ENCODE measurements around the gene CBFA2T3. TPM values are rescaled to one million over a fixed set of nuclear protein-coding genes. Genes with fewer than 3 reads are reported as not detected.

Gene CBFA2T3
- total and polyA plus RNA-seq, 2 of the 13 experiments (the other 11 are each of a cell fraction or from before 2014, with no cell fraction given) = 0.05 TPM; not detected in 1

DNA sequence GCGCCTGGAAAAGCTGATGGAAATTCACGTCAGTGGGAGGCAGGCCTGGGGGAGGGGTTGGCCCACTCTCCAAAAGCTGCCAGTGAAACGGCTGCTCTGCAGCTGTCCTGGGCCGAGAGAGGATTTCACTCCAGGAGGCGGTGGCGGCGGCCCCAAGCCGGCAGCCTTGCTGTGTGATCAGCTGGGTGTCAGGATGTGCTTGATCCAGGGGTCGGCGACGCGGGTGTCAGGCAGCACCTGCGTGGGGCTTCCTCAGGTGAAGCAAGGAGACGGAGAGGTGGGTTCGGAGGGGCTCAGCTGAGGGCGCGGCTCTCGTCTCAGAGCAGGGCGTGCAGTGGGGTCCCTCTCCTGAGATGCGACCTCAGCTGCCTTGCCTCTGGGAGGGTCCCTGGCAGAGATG, 7.0 kb downstream of the CBFA2T3 start:
- H4K20me1 ChIP-seq (ENCODE audit: insufficient read depth, low read length) = 0 out of 2 replicates have a peak, but pooled peaks cover 2% of the 10 kb centered on the region
- TF ChIP-seq, protein P1, sequence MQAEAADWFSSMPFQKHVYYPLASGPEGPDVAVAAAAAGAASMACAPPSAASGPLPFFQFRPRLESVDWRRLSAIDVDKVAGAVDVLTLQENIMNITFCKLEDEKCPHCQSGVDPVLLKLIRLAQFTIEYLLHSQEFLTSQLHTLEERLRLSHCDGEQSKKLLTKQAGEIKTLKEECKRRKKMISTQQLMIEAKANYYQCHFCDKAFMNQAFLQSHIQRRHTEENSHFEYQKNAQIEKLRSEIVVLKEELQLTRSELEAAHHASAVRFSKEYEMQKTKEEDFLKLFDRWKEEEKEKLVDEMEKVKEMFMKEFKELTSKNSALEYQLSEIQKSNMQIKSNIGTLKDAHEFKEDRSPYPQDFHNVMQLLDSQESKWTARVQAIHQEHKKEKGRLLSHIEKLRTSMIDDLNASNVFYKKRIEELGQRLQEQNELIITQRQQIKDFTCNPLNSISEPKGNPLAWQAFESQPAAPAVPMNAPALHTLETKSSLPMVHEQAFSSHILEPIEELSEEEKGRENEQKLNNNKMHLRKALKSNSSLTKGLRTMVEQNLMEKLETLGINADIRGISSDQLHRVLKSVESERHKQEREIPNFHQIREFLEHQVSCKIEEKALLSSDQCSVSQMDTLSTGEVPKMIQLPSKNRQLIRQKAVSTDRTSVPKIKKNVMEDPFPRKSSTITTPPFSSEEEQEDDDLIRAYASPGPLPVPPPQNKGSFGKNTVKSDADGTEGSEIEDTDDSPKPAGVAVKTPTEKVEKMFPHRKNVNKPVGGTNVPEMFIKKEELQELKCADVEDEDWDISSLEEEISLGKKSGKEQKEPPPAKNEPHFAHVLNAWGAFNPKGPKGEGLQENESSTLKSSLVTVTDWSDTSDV (CRISPR knock-in tag; IDR thresholded peaks at IDR 0.05) = 0 out of 2 replicates have a peak, but pooled peaks have one; percentile 56
- TF ChIP-seq ZNF329 (CRISPR knock-in tag; IDR thresholded peaks at IDR 0.05; ENCODE audit: low read depth) = peak; percentile 98
- TF ChIP-seq EZH2 (conservative IDR thresholded peaks at IDR 0.05; ENCODE audit: low read depth, low read length) = 0 out of 2 replicates have a peak, but pooled peaks have one; percentile 79
- TF ChIP-seq ZNF773 (CRISPR knock-in tag; IDR thresholded peaks at IDR 0.05; ENCODE audit: borderline replicate concordance) = no peak
- H3K27me3 ChIP-seq (ENCODE audit: control insufficient read depth in 1 of 2, insufficient read depth in 2 of 2, low read length in 2 of 2) = peaks cover 61 to 99% of the 10 kb centered on the region in 2 experiments
- H3K9me3 ChIP-seq (ENCODE audit: low read length) = no peaks in the 10 kb centered on the region
- ChIA-PET POLR2A (no interaction called here), CTCF (ENCODE audit: low intra/inter-chr PET ratio, low total read pairs) (no interaction called here)
- no peak overlapping the region for H2AFZ ChIP-seq (ENCODE audit: low read length)
- intact Hi-C loops (cut with micrococcal nuclease; ENCODE audit: unreplicated experiment) (no loop called here), in situ Hi-C loops (cut with HindIII; ENCODE audit: extremely low pct_ligation_motif_present, low pct_unique_long_range_greater_than_20kb) (no loop called here)
- H3K4me3 ChIP-seq (replicated peaks in 1 of 3; ENCODE audit: insufficient read depth in 1 of 3, low read depth in 2 of 3, low read length in 3 of 3) = no peak overlapping the region
- H3K4me1 ChIP-seq (ENCODE audit: insufficient read depth, low read length) = no peaks in the 10 kb centered on the region
- 30% methylated on average over 17 of the region's 20 CpGs for WGBS (ENCODE audit: low lambda C conversion rate)
- no peak overlapping the region for H3K4me2 ChIP-seq (ENCODE audit: low read depth, low read length)
- no peaks in the 10 kb centered on the region for H3K36me3 ChIP-seq (replicated peaks in 1 of 2; ENCODE audit: control insufficient read depth in 1 of 2, insufficient read depth in 2 of 2, low read length in 2 of 2)
- DNase-seq (ENCODE audit: low spot score) (no peak), ATAC-seq (no peak), FAIRE-seq (no peak)
- BruUV-seq (replicated peaks) = no TSS peak
- no peaks in the 10 kb centered on the region for H3K79me2 ChIP-seq (ENCODE audit: insufficient read depth, low read length)
- H3K27ac ChIP-seq (ENCODE audit: extremely low read length, insufficient read depth, low read length) = no peak overlapping the region
- H3K9ac ChIP-seq (ENCODE audit: insufficient read depth, low read depth, low read length) = no peak overlapping the region

DNA sequence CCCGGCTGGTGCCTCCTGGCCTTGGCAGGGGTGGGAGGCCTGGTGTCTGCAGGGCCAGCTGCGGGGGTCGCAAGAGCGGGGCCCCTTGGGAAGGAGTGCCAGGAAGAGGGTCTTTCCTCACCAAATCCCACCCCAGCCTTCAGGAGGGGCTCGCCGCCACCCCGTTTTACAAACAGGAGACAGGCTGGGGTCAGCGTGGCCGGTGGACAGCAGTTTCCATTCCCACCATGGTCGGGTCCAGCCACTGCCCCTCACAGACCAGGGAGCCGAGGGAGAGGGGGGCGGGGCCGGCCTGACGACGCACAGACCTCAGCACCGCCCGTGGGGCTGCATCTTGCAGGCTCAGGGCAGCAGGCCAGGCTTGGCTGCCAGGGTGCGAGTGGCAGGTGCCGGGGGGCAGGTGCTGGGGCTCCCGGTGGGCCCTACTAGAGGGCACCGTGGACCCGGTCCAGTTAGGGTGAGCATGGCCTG, 7.6 kb downstream of the CBFA2T3 start:
- peaks cover 61 to 96% of the 10 kb centered on the region in 2 experiments for H3K27me3 ChIP-seq (ENCODE audit: control insufficient read depth in 1 of 2, insufficient read depth in 2 of 2, low read length in 2 of 2)
- 0 out of 2 replicates have a peak, but pooled peaks cover 2% of the 10 kb centered on the region for H4K20me1 ChIP-seq (ENCODE audit: insufficient read depth, low read length)
- FAIRE-seq = no peak
- ATAC-seq = no peak
- no peak overlapping the region for H3K4me3 ChIP-seq (replicated peaks in 1 of 3; ENCODE audit: insufficient read depth in 1 of 3, low read depth in 2 of 3, low read length in 3 of 3)
- WGBS (ENCODE audit: low lambda C conversion rate) = 3% methylated on average over 6 of the region's 22 CpGs
- intact Hi-C loops (cut with micrococcal nuclease; ENCODE audit: unreplicated experiment) (no loop called here), in situ Hi-C loops (cut with HindIII; ENCODE audit: extremely low pct_ligation_motif_present, low pct_unique_long_range_greater_than_20kb) (no loop called here)
- no peaks in the 10 kb centered on the region for H3K4me1 ChIP-seq (ENCODE audit: insufficient read depth, low read length)
- ChIA-PET CTCF (ENCODE audit: low intra/inter-chr PET ratio, low total read pairs) (no interaction called here), POLR2A (no interaction called here)
- no peak overlapping the region for H3K4me2 ChIP-seq (ENCODE audit: low read depth, low read length)
- H3K9ac ChIP-seq (ENCODE audit: insufficient read depth, low read depth, low read length) = no peak overlapping the region
- no peak for DNase-seq (ENCODE audit: low spot score)
- H2AFZ ChIP-seq (ENCODE audit: low read length) = no peak overlapping the region
- no TSS peak for BruUV-seq (replicated peaks)
- H3K79me2 ChIP-seq (ENCODE audit: insufficient read depth, low read length) = no peaks in the 10 kb centered on the region
- no peak overlapping the region for H3K27ac ChIP-seq (ENCODE audit: extremely low read length, insufficient read depth, low read length)
- H3K36me3 ChIP-seq (replicated peaks in 1 of 2; ENCODE audit: control insufficient read depth in 1 of 2, insufficient read depth in 2 of 2, low read length in 2 of 2) = no peaks in the 10 kb centered on the region
- no peaks in the 10 kb centered on the region for H3K9me3 ChIP-seq (ENCODE audit: low read length)
- TF ChIP-seq, protein P2, sequence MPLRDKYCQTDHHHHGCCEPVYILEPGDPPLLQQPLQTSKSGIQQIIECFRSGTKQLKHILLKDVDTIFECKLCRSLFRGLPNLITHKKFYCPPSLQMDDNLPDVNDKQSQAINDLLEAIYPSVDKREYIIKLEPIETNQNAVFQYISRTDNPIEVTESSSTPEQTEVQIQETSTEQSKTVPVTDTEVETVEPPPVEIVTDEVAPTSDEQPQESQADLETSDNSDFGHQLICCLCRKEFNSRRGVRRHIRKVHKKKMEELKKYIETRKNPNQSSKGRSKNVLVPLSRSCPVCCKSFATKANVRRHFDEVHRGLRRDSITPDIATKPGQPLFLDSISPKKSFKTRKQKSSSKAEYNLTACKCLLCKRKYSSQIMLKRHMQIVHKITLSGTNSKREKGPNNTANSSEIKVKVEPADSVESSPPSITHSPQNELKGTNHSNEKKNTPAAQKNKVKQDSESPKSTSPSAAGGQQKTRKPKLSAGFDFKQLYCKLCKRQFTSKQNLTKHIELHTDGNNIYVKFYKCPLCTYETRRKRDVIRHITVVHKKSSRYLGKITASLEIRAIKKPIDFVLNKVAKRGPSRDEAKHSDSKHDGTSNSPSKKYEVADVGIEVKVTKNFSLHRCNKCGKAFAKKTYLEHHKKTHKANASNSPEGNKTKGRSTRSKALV (CRISPR knock-in tag; IDR thresholded peaks at IDR 0.05) = no peak
- no peak for TF ChIP-seq KLF13 (CRISPR knock-in tag; IDR thresholded peaks at IDR 0.05)
- TF ChIP-seq, protein P3, sequence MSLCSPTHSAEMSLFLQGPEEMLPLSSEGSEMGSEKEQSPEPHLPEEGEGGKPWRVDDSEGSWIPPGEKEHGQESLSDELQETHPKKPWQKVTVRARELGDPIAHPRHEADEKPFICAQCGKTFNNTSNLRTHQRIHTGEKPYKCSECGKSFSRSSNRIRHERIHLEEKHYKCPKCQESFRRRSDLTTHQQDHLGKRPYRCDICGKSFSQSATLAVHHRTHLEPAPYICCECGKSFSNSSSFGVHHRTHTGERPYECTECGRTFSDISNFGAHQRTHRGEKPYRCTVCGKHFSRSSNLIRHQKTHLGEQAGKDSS (CRISPR knock-in tag; IDR thresholded peaks at IDR 0.05; ENCODE audit: borderline replicate concordance, low read depth) = no peak
- no peak for TF ChIP-seq CBX5 (CRISPR knock-in tag; IDR thresholded peaks at IDR 0.05; ENCODE audit: borderline replicate concordance)
- TF ChIP-seq, protein P4, sequence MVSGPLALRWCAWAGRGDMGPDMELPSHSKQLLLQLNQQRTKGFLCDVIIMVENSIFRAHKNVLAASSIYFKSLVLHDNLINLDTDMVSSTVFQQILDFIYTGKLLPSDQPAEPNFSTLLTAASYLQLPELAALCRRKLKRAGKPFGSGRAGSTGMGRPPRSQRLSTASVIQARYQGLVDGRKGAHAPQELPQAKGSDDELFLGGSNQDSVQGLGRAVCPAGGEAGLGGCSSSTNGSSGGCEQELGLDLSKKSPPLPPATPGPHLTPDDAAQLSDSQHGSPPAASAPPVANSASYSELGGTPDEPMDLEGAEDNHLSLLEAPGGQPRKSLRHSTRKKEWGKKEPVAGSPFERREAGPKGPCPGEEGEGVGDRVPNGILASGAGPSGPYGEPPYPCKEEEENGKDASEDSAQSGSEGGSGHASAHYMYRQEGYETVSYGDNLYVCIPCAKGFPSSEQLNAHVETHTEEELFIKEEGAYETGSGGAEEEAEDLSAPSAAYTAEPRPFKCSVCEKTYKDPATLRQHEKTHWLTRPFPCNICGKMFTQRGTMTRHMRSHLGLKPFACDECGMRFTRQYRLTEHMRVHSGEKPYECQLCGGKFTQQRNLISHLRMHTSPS (CRISPR knock-in tag; IDR thresholded peaks at IDR 0.05; ENCODE audit: low read depth) = no peak
- TF ChIP-seq KAT7 (CRISPR knock-in tag; IDR thresholded peaks at IDR 0.05; ENCODE audit: borderline replicate concordance) = no peak
- TF ChIP-seq ELF4 (CRISPR knock-in tag; IDR thresholded peaks at IDR 0.05; ENCODE audit: borderline replicate concordance) = no peak

All from HepG2 (cell line).